Superior temporal gyrus (tissue), 1 donor: Measurements from ENCODE around the gene KIDINS220.

Source experiments
- DNase-seq: peaks from one replicate; pipeline ENCODE4 v3.0.0-alpha.2; 2016; ENCODE audit errors: extremely low spot score

Gene KIDINS220

GRCh38 chr2:8851811-8852560, 14.6 kb upstream of the KIDINS220 start:
- DNase-seq: no peak

- no peak for DNase-seq
These were observed 13.6 kb upstream of the KIDINS220 start for GRCh38 chr2:8850845-8851487.

GRCh38 chr2:8849327-8849726, 11.9 kb upstream of the KIDINS220 start:
- no peak for DNase-seq

- no peak for DNase-seq
These were observed 11.1 kb upstream of the KIDINS220 start for GRCh38 chr2:8848328-8849100.

GRCh38 chr2:8847400-8847799, 10.0 kb upstream of the KIDINS220 start:
- no peak for DNase-seq

- no peak for DNase-seq
These were observed 4.5 kb upstream of the KIDINS220 start for GRCh38 chr2:8841932-8842331.

GRCh38 chr2:8840475-8841091, 3.2 kb upstream of the KIDINS220 start:
- no peak for DNase-seq

GRCh38 chr2:8839189-8839965, 2.0 kb upstream of the KIDINS220 start:
- no peak for DNase-seq

GRCh38 chr2:8837795-8838140, 355 bp upstream of the KIDINS220 start:
- no peak for DNase-seq

- DNase-seq: no peak
These were observed 2.1 kb downstream of the KIDINS220 start for GRCh38 chr2:8835279-8835678.

- DNase-seq: no peak
These were observed 3.6 kb downstream of the KIDINS220 start for GRCh38 chr2:8833853-8834252.

GRCh38 chr2:8831516-8831915, 5.9 kb downstream of the KIDINS220 start:
- no peak for DNase-seq

GRCh38 chr2:8827729-8828128, 9.7 kb downstream of the KIDINS220 start:
- DNase-seq: no peak

GRCh38 chr2:8822218-8822617, 15.2 kb downstream of the KIDINS220 start:
- no peak for DNase-seq

GRCh38 chr2:8821276-8822217, 15.9 kb downstream of the KIDINS220 start:
- DNase-seq: peak; percentile 73

GRCh38 chr2:8819948-8820347, 17.5 kb downstream of the KIDINS220 start:
- DNase-seq: no peak

- DNase-seq: no peak
These were observed 18.2 kb downstream of the KIDINS220 start for GRCh38 chr2:8819194-8819593.

- no peak for DNase-seq
These were observed 20.2 kb downstream of the KIDINS220 start for GRCh38 chr2:8817221-8817620.

- DNase-seq: no peak
These were observed 30.3 kb downstream of the KIDINS220 start for GRCh38 chr2:8806885-8807704.
